DND-41 (cell line): ENCODE data around the gene PEX5L.

ENCODE experiments used
- EZH2 ChIP-seq: IDR thresholded peaks from 3 replicates; pipeline ENCODE4 v1.6.1; 2012; ENCODE audit warnings: borderline replicate concordance, low read depth, mild to moderate bottlenecking, moderate library complexity, low read length, inconsistent platforms; ENCODE audit not compliant: severe bottlenecking
- TF ChIP-seq, protein P1 (sequence below): IDR thresholded peaks from 2 replicates; pipeline ENCODE4 v1.5.1; 2012; ENCODE audit warnings: borderline replicate concordance, low read length, moderate library complexity, mild to moderate bottlenecking; ENCODE audit not compliant: poor library complexity, severe bottlenecking; ENCODE audit errors: extremely low read depth

DNA sequence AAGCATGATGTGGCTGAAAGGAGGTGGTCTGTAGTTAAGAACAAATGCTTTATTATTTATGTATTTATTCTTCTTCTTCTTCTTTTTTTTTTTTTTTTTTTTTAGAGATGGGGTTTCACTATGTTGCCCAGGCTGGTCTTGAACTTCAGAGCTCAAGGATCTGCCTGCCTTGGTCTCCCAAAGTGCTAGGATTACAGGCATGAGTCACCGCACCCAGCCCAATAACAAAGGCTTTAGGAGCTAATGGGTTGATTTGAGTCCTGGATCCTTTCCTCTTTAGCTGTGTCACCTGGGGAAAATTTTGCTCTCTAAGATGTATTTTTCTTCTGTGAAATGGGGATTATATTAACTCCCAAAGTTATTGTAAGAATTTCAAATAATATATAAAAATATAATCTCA, 168.8 kb downstream of the PEX5L start:
- TF ChIP-seq, protein P1, sequence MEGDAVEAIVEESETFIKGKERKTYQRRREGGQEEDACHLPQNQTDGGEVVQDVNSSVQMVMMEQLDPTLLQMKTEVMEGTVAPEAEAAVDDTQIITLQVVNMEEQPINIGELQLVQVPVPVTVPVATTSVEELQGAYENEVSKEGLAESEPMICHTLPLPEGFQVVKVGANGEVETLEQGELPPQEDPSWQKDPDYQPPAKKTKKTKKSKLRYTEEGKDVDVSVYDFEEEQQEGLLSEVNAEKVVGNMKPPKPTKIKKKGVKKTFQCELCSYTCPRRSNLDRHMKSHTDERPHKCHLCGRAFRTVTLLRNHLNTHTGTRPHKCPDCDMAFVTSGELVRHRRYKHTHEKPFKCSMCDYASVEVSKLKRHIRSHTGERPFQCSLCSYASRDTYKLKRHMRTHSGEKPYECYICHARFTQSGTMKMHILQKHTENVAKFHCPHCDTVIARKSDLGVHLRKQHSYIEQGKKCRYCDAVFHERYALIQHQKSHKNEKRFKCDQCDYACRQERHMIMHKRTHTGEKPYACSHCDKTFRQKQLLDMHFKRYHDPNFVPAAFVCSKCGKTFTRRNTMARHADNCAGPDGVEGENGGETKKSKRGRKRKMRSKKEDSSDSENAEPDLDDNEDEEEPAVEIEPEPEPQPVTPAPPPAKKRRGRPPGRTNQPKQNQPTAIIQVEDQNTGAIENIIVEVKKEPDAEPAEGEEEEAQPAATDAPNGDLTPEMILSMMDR = no peak
- TF ChIP-seq EZH2 = no peak
